GM18526 (cell line): ENCODE measurements around the gene ZMAT3.

Experiments used
- POLR2A ChIP-seq: IDR thresholded peaks from 3 replicates; pipeline ENCODE4 v1.6.1; 2011; ENCODE audit not compliant: insufficient read length; ENCODE audit errors: extremely low read depth

Gene ZMAT3

GRCh38 chr3:178996399-178996798 is 75.2 kb downstream of the ZMAT3 start:
- TF ChIP-seq POLR2A: no peak

- no peak for TF ChIP-seq POLR2A
These were observed 81.3 kb downstream of the ZMAT3 start for GRCh38 chr3:178990293-178990692.

- no peak for TF ChIP-seq POLR2A
These were observed 81.8 kb downstream of the ZMAT3 start for GRCh38 chr3:178989821-178990220.

- TF ChIP-seq POLR2A: no peak
These were observed 83.9 kb downstream of the ZMAT3 start for GRCh38 chr3:178987745-178988144.

GRCh38 chr3:178986456-178986855 is 85.2 kb downstream of the ZMAT3 start:
- no peak for TF ChIP-seq POLR2A

- TF ChIP-seq POLR2A: no peak
These were observed 89.5 kb downstream of the ZMAT3 start for GRCh38 chr3:178982137-178982536.

GRCh38 chr3:178975320-178975719 is 96.3 kb downstream of the ZMAT3 start:
- no peak for TF ChIP-seq POLR2A

- no peak for TF ChIP-seq POLR2A
These were observed 100.0 kb downstream of the ZMAT3 start for GRCh38 chr3:178971614-178972013.

- no peak for TF ChIP-seq POLR2A
These were observed 102.5 kb downstream of the ZMAT3 start for GRCh38 chr3:178969004-178969700.
